Upper lobe of right lung (tissue), 1 donor: Measurements from ENCODE around the gene SMCO1. TPM values are rescaled to one million over a fixed set of nuclear protein-coding genes. Genes with fewer than 3 reads are reported as not detected.

ENCODE experiments used
- ATAC-seq: fragments of 200-7000 bp; cut with Tn5 transposase; one replicate; pipeline ENCODE4 v1.9.1; 2020; ENCODE audit warnings: mild to moderate bottlenecking, moderate library complexity
- DNase-seq: peaks from one replicate; pipeline ENCODE4 v3.0.0-alpha.2; 2020
- H3K27ac ChIP-seq: fragments of 200-600 bp; one replicate; pipeline ENCODE4 v1.8.0; 2022
- H3K27me3 ChIP-seq: fragments of 200-600 bp; one replicate; pipeline ENCODE4 v1.8.0; 2022; ENCODE audit warnings: mild to moderate bottlenecking
- H3K36me3 ChIP-seq: fragments of 200-600 bp; one replicate; pipeline ENCODE4 v1.8.0; 2022
- H3K4me1 ChIP-seq: fragments of 200-600 bp; one replicate; pipeline ENCODE4 v1.8.0; 2022
- H3K4me3 ChIP-seq: fragments of 200-600 bp; one replicate; pipeline ENCODE4 v1.8.0; 2022; ENCODE audit warnings: mild to moderate bottlenecking
- H3K9me3 ChIP-seq: fragments of 200-600 bp; one replicate; pipeline ENCODE4 v1.8.0; 2022
- intact Hi-C: fragments of 100-400 bp; cut with DNase I; formaldehyde crosslinking; loops from one replicate; pipeline ENCODE4 v1.11.0; 2022
- total RNA-seq: library from RNA; stranded (reverse); fragmentation: NEBNext Ultra II Directional; extraction: Animal tissue kit (Norgen Biotek cat#: 25700); gene quantifications from one replicate; pipeline ENCODE4 v1.2.1, GENCODE V29; 2021
- TF ChIP-seq, protein P1 (sequence below): fragments of 200-600 bp; IDR thresholded peaks from one replicate; pipeline ENCODE4 v1.8.0; 2022; ENCODE audit warnings: antibody characterized with exemption
- donor health status: DM: no; HTN: yes; CAD: no; lungs with severe emphysema.

Gene SMCO1
- total RNA-seq, 1 donor from 2014 or later: not detected

DNA sequence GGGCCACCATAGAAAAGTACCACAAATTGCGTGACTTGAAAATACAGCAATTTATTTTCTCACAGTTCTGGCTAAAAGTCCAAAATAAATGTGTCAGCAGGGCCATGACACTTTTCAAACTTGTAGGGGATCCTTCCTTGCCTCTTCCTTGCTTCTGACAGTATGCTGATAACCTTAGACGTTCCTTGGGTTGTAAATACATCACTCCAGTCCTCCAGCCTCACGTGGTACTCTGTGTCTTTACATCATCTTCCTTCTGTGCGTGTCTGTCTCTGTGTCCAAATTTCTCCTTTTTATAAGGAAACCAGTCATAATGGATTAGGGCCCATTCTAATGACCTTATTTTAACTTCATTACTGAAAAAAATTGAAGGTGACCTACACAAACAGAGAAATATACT lies 19.0 kb downstream of the SMCO1 start:
- Histone ChIP-seq H3K36me3 (peaks cover 12% of the 10 kb centered on the region), H3K27me3 (no peaks in the 10 kb centered on the region), H3K27ac (no peak overlapping the region), H3K9me3 (no peaks in the 10 kb centered on the region), H3K4me1 (peaks cover 16% of the 10 kb centered on the region), H3K4me3 (no peak overlapping the region)
- ATAC-seq (no peak), DNase-seq (no peak)
- intact Hi-C loops: no loop called here
- TF ChIP-seq, protein P1, sequence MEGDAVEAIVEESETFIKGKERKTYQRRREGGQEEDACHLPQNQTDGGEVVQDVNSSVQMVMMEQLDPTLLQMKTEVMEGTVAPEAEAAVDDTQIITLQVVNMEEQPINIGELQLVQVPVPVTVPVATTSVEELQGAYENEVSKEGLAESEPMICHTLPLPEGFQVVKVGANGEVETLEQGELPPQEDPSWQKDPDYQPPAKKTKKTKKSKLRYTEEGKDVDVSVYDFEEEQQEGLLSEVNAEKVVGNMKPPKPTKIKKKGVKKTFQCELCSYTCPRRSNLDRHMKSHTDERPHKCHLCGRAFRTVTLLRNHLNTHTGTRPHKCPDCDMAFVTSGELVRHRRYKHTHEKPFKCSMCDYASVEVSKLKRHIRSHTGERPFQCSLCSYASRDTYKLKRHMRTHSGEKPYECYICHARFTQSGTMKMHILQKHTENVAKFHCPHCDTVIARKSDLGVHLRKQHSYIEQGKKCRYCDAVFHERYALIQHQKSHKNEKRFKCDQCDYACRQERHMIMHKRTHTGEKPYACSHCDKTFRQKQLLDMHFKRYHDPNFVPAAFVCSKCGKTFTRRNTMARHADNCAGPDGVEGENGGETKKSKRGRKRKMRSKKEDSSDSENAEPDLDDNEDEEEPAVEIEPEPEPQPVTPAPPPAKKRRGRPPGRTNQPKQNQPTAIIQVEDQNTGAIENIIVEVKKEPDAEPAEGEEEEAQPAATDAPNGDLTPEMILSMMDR: no peak

DNA sequence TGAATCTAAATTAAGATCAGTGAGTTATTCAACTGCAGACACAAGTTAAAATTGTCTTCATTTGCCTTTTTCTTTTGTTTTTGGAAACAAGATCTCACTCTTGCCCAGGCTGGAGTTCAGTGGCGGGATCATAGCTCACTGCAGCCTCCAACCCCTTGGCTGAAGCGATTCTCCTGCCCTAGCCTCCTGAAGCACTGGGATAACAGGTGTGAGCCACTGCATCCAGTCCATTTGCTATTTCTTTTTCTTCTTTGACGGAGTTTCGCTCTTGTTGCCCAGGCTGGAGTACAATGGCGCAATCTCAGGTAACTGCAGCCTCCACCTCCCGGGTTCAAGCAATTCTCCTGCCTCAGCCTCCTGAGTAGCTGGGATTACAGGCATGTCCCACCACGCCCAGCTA lies 21.9 kb downstream of the SMCO1 start:
- H3K27me3 ChIP-seq: no peaks in the 10 kb centered on the region
- no peak overlapping the region for H3K4me3 ChIP-seq
- no peaks in the 10 kb centered on the region for H3K9me3 ChIP-seq
- DNase-seq (no peak), ATAC-seq (no peak)
- intact Hi-C loops: no loop called here
- TF ChIP-seq, protein P1: no peak
- no peaks in the 10 kb centered on the region for H3K4me1 ChIP-seq
- H3K36me3 ChIP-seq: peaks cover 12% of the 10 kb centered on the region
- H3K27ac ChIP-seq: no peak overlapping the region

DNA sequence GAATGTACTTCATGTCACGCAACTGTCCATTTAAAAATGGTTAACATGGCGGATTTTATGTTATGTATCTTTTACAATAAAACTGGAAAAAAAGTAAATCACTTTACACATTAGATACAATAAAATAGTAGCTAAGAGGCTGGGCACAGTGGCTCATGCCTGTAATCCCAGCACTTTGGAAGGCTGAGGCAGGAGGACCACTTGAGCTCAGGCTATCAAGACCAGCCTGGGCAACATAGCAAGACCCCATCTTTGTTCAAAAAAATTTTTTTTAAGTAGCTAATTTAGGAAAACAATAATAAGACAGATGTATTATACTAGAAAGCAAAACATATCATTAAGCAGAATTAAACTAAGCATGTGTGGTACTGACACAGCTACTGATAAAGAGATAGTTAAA lies 23.1 kb downstream of the SMCO1 start:
- intact Hi-C loops: no loop called here
- no peak for ATAC-seq
- TF ChIP-seq, protein P1: no peak
- no peak for DNase-seq
- Histone ChIP-seq H3K27ac (no peak overlapping the region), H3K9me3 (no peaks in the 10 kb centered on the region), H3K4me1 (no peaks in the 10 kb centered on the region), H3K4me3 (no peak overlapping the region), H3K27me3 (no peaks in the 10 kb centered on the region), H3K36me3 (peaks cover 23% of the 10 kb centered on the region)

DNA sequence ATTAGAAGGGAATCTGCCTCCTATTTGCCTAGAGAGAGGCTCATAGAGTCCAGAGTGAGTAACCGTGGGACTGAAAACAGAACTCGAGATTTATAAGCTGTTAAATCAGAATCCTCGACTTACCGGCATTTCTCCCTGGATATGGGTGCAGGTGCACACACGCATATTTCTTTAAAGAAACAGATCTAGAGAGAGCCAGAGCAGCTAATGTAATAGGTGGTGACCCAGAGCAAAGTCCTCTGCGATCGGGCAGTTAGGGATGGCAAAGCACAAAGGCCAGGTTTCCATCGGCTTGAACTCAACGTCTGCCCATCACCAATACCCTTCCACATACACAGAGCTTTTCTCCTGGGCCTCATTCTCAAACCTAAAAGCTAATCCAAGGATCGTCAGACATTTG lies 25.4 kb downstream of the SMCO1 start:
- TF ChIP-seq, protein P1: no peak
- H3K27ac ChIP-seq: no peak overlapping the region
- H3K4me1 ChIP-seq: no peaks in the 10 kb centered on the region
- no peak for DNase-seq
- no peaks in the 10 kb centered on the region for H3K9me3 ChIP-seq
- no peak for ATAC-seq
- no peak overlapping the region for H3K4me3 ChIP-seq
- peaks cover 35% of the 10 kb centered on the region for H3K36me3 ChIP-seq
- intact Hi-C loops: no loop called here
- H3K27me3 ChIP-seq: no peaks in the 10 kb centered on the region

DNA sequence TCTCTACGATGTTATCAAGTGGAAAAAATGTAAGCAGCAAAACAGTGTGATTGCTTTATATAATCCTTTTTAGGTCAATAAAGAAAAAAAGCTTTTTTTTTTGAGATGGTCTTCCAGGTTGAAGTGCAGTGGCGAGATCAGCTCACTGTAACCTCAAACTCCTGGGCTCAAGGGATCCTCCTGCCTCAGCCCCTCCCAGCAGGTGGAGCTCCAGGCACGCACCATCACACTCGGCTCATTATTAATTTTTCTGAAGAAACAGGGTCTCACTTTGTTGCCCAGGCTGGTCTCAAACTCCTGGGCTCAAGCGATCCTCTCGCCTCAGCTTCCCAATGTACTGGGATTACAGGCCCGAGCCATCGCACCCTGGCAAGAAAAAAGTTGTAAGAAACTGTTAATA lies 28.9 kb downstream of the SMCO1 start:
- Histone ChIP-seq H3K27ac (no peak overlapping the region), H3K27me3 (no peaks in the 10 kb centered on the region), H3K36me3 (peaks cover 69% of the 10 kb centered on the region), H3K9me3 (no peaks in the 10 kb centered on the region), H3K4me3 (no peak overlapping the region), H3K4me1 (no peaks in the 10 kb centered on the region)
- TF ChIP-seq, protein P1: peak; percentile 32
- ATAC-seq (no peak), DNase-seq (no peak)
- intact Hi-C loops: no loop called here

DNA sequence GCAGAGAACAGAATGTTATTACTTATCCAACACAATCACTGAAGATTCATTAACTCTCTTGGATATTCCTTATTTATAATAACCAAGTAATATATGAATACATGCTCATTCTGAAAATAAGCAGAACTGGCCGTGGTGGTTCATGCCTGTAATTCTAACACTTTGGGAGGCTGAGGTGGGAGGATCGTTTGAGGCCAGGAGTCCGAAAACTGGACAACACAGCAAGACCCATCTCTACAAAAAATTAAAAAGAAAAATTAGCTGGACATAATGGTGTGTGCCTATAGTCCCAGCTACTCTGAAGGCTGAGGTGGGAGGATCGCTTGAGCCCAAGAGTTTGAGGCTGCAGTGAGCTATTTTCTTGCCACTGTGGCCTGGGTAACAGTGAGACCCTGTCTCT lies 37.5 kb downstream of the SMCO1 start:
- no peak overlapping the region for H3K27ac ChIP-seq
- intact Hi-C loops: no loop called here
- H3K36me3 ChIP-seq: peaks cover 83% of the 10 kb centered on the region
- no peak overlapping the region for H3K4me3 ChIP-seq
- H3K9me3 ChIP-seq: no peaks in the 10 kb centered on the region
- TF ChIP-seq, protein P1: no peak
- H3K27me3 ChIP-seq: no peaks in the 10 kb centered on the region
- no peaks in the 10 kb centered on the region for H3K4me1 ChIP-seq
- DNase-seq: no peak
- ATAC-seq: no peak
